CD4-positive, alpha-beta memory T cell (primary cell): Measurements from ENCODE around the gene IWS1. TPM values are rescaled to one million over a fixed set of nuclear protein-coding genes. Genes with fewer than 3 reads are reported as not detected.

Source experiments
- CTCF ChIA-PET: fragments of 350-600 bp; sonication (Branson Sonifier 250); formaldehyde crosslinking; loops from one replicate; lab custom pipeline; 2021; ENCODE audit warnings: inconsistent platforms; ENCODE audit not compliant: partially characterized antibody; lab: Charles Lee
- POLR2A ChIA-PET: fragments of 350-600 bp; sonication (Branson Sonifier 250); formaldehyde crosslinking; loops from one replicate; lab custom pipeline; 2021; ENCODE audit not compliant: partially characterized antibody; lab: Charles Lee
- DNase-seq, 5 donors: peaks; one replicate each; pipeline versions ENCODE4 v3.0.0 to v3.0.0-alpha.2; 2020 to 2022; ENCODE audit warnings: mixed read lengths in 1 of 5
- H3K27ac ChIP-seq: one replicate; pipeline ENCODE4 v1.7.0; 2013; ENCODE audit warnings: low read depth, low read length
- H3K27me3 ChIP-seq: 2 replicates; pipeline ENCODE4 v1.7.0; 2013; ENCODE audit warnings: mild to moderate bottlenecking, low read length, moderate library complexity; ENCODE audit not compliant: insufficient read depth
- H3K36me3 ChIP-seq: 2 replicates; pipeline ENCODE4 v1.7.0; 2013; ENCODE audit warnings: mild to moderate bottlenecking, low read length, moderate library complexity; ENCODE audit not compliant: insufficient read depth
- H3K4me1 ChIP-seq: 2 replicates; pipeline ENCODE4 v1.7.0; 2013; ENCODE audit warnings: mild to moderate bottlenecking, low read length, moderate library complexity; ENCODE audit not compliant: insufficient read depth
- H3K4me3 ChIP-seq, 2 donors: one replicate each; pipeline ENCODE4 v1.7.0; 2013; ENCODE audit warnings: low read length in 2 of 2, mild to moderate bottlenecking in 1 of 2
- H3K9me3 ChIP-seq, 2 donors: one replicate each; pipeline ENCODE4 v1.7.0; 2013; ENCODE audit warnings: low read length in 2 of 2, control low read depth in 1 of 2; ENCODE audit not compliant: control insufficient read depth in 1 of 2
- H3K27ac Mint-ChIP-seq, 7 donors: one replicate each; pipeline ENCODE4 v1.8.0; 2020 to 2021; ENCODE audit warnings: mixed read lengths in 7 of 7, mild to moderate bottlenecking in 6 of 7, inconsistent platforms in 3 of 7, moderate library complexity in 3 of 7
- H3K27me3 Mint-ChIP-seq, 2 donors: one replicate each; pipeline ENCODE4 v1.8.0; 2020 to 2021; ENCODE audit warnings: mixed read lengths in 2 of 2
- H3K36me3 Mint-ChIP-seq, 2 donors: one replicate each; pipeline ENCODE4 v1.8.0; 2020 to 2021; ENCODE audit warnings: mixed read lengths in 2 of 2, inconsistent platforms in 1 of 2, mild to moderate bottlenecking in 1 of 2
- H3K4me1 Mint-ChIP-seq, 4 donors: one replicate each; pipeline ENCODE4 v1.8.0; 2020 to 2021; ENCODE audit warnings: mixed read lengths in 4 of 4, mild to moderate bottlenecking in 1 of 4
- H3K4me3 Mint-ChIP-seq, 8 donors: one replicate each; pipeline ENCODE4 v1.8.0; 2020 to 2021; ENCODE audit warnings: mixed read lengths in 8 of 8, mild to moderate bottlenecking in 7 of 8, moderate library complexity in 6 of 8, inconsistent platforms in 3 of 8
- H3K9me3 Mint-ChIP-seq, 8 donors: one replicate each; pipeline ENCODE4 v1.8.0; 2020 to 2021; ENCODE audit warnings: mixed read lengths in 8 of 8, mild to moderate bottlenecking in 5 of 8, inconsistent platforms in 3 of 8, moderate library complexity in 1 of 8
- intact Hi-C: fragments of 100-400 bp; cut with micrococcal nuclease; formaldehyde crosslinking; loops from one replicate; pipeline ENCODE4 v1.15.1; 2023
- polyA plus RNA-seq, 2 donors: library from polyadenylated mRNA; unstranded; fragments of 300-500 nt; fragmentation: Illumina TruSeq; gene quantifications; one replicate each; pipeline ENCODE4 v1.2.3, GENCODE V29; 2021
- total RNA-seq, 2 experiments: library from RNA; stranded (reverse); gene quantifications; one replicate each; pipeline ENCODE4 v1.2.3, GENCODE V29; 2021

Gene IWS1
- total and polyA plus RNA-seq, 4 experiments from 2014 or later, result 4.4 to 59.7 (median 47.4) TPM

- H3K36me3 ChIP-seq, result peaks cover 18% of the 10 kb centered on the region
- Mint-ChIP-seq H3K9me3 (no peaks in the 10 kb centered on the region), H3K4me3 (peak overlapping the region in 3 of 8 donors; percentile 3 to 68 (median 15)), H3K27ac (peak overlapping the region in 6 of 7 donors; percentile 22 to 80 (median 44)), H3K4me1 (peaks cover 60 to 88% (median 75%) of the 10 kb centered on the region in 4 donors), H3K36me3 (peaks cover 32 to 53% of the 10 kb centered on the region in 2 donors), H3K27me3 (no peaks in the 10 kb centered on the region)
- CTCF ChIA-PET, result interaction anchor here (1.4 kb wide), 1 partner anchor 32 kb away, joined by 5 read pairs; no protein-coding TSS in a partner anchor
- H3K4me1 ChIP-seq, result peaks cover 84% of the 10 kb centered on the region
- POLR2A ChIA-PET, result interaction anchor here (2.2 kb wide), 1 partner anchor 16 kb away, joined by 6 read pairs; the partner anchor contains the start of gene IWS1
- no peak for DNase-seq
- H3K27ac ChIP-seq, result no peak overlapping the region
- no peaks in the 10 kb centered on the region for H3K27me3 ChIP-seq
- intact Hi-C loops, result no loop called here
- H3K9me3 ChIP-seq, result no peaks in the 10 kb centered on the region
- H3K4me3 ChIP-seq, result no peak overlapping the region
Measured at GRCh38 chr2:127511090-127511695, 15.1 kb downstream of the IWS1 start.

GRCh38 chr2:127510073-127510472, 16.2 kb downstream of the IWS1 start:
- Mint-ChIP-seq H3K4me1 (peaks cover 53 to 80% (median 65%) of the 10 kb centered on the region in 4 donors), H3K9me3 (no peaks in the 10 kb centered on the region), H3K36me3 (peaks cover 28 to 46% of the 10 kb centered on the region in 2 donors), H3K27me3 (no peaks in the 10 kb centered on the region), H3K27ac (peak overlapping the region in 3 of 7 donors; percentile 45 to 75 (median 50)), H3K4me3 (no peak overlapping the region)
- peaks cover 73% of the 10 kb centered on the region for H3K4me1 ChIP-seq
- CTCF ChIA-PET, result interaction anchor here (1.4 kb wide), 1 partner anchor 31 kb away, joined by 5 read pairs; no protein-coding TSS in a partner anchor
- intact Hi-C loops, result no loop called here
- no peak overlapping the region for H3K27ac ChIP-seq
- H3K36me3 ChIP-seq, result peaks cover 16% of the 10 kb centered on the region
- H3K27me3 ChIP-seq, result no peaks in the 10 kb centered on the region
- POLR2A ChIA-PET, result interaction anchor here (2.2 kb wide), 1 partner anchor 17 kb away, joined by 6 read pairs; the partner anchor contains the start of gene IWS1
- H3K9me3 ChIP-seq, result no peaks in the 10 kb centered on the region
- no peak for DNase-seq
- no peak overlapping the region for H3K4me3 ChIP-seq

GRCh38 chr2:127508631-127509034, 17.7 kb downstream of the IWS1 start:
- no peaks in the 10 kb centered on the region for H3K27me3 Mint-ChIP-seq
- intact Hi-C loops, result no loop called here
- H3K4me1 Mint-ChIP-seq, result peaks cover 47 to 74% (median 52%) of the 10 kb centered on the region in 4 donors
- Histone ChIP-seq H3K27me3 (no peaks in the 10 kb centered on the region), H3K9me3 (no peaks in the 10 kb centered on the region), H3K4me3 (no peak overlapping the region), H3K36me3 (peaks cover 23% of the 10 kb centered on the region), H3K27ac (no peak overlapping the region), H3K4me1 (peaks cover 61% of the 10 kb centered on the region)
- H3K27ac Mint-ChIP-seq, result peak overlapping the region in 3 of 7 donors; percentile 1 to 79 (median 26)
- no peak for DNase-seq
- H3K36me3 Mint-ChIP-seq, result peaks cover 25 to 45% of the 10 kb centered on the region in 2 donors
- POLR2A ChIA-PET, result no interaction called here
- CTCF ChIA-PET, result interaction anchor here (1.4 kb wide), 1 partner anchor 11 kb away, joined by 4 read pairs; no protein-coding TSS in a partner anchor
- H3K4me3 Mint-ChIP-seq, result peak overlapping the region in 2 of 8 donors; percentile 9 to 15
- no peaks in the 10 kb centered on the region for H3K9me3 Mint-ChIP-seq

DNA sequence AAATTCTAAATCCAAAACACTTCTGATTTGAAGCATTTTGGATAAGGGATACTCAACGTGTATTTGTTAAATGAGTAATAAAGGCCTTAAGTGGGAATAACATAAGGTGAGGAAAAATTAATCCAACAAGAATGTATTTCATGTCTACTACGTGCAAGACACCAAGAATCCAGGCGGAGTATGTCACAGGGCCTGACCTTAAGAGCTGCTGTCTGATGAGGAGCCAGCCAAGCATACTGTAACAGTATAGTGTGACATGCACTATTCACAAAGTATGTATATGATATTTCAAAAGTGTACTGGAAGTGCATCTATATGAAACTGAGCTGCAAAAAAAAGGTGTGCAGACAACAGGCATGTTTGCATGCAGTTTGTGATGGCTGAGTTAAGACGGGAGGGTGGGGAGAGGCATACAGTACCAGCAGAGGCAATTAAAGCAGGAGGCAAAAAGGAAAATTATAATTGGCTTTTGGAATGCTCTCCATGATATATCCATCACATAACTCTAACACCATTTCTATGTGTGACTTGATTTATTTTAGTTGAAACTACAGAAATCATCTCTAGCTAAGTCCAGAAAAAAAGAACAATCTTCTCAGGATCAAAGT, 18.2 kb downstream of the IWS1 start:
- POLR2A ChIA-PET, result no interaction called here
- Mint-ChIP-seq H3K36me3 (peaks cover 25 to 46% of the 10 kb centered on the region in 2 donors), H3K9me3 (no peaks in the 10 kb centered on the region), H3K27me3 (no peaks in the 10 kb centered on the region), H3K4me1 (peaks cover 48 to 70% (median 49%) of the 10 kb centered on the region in 4 donors), H3K27ac (peak overlapping the region in 3 of 7 donors; percentile 19 to 79 (median 46)), H3K4me3 (peak overlapping the region in 2 of 8 donors; percentile 8 to 15)
- Histone ChIP-seq H3K4me1 (peaks cover 56% of the 10 kb centered on the region), H3K36me3 (peaks cover 26% of the 10 kb centered on the region), H3K4me3 (no peak overlapping the region), H3K27me3 (no peaks in the 10 kb centered on the region), H3K27ac (no peak overlapping the region), H3K9me3 (no peaks in the 10 kb centered on the region)
- CTCF ChIA-PET, result interaction anchor here (1.4 kb wide), 1 partner anchor 11 kb away, joined by 4 read pairs; no protein-coding TSS in a partner anchor
- intact Hi-C loops, result no loop called here
- no peak for DNase-seq

GRCh38 chr2:127506510-127506909, 19.8 kb downstream of the IWS1 start:
- H3K27me3 ChIP-seq, result no peaks in the 10 kb centered on the region
- intact Hi-C loops, result no loop called here
- no peak overlapping the region for H3K4me3 ChIP-seq
- H3K27ac Mint-ChIP-seq, result no peak overlapping the region
- peaks cover 40% of the 10 kb centered on the region for H3K4me1 ChIP-seq
- no peaks in the 10 kb centered on the region for H3K9me3 ChIP-seq
- no peaks in the 10 kb centered on the region for H3K9me3 Mint-ChIP-seq
- H3K27ac ChIP-seq, result no peak overlapping the region
- peaks cover 41 to 55% of the 10 kb centered on the region in 2 donors for H3K36me3 Mint-ChIP-seq
- ChIA-PET POLR2A (interaction anchor here (0.8 kb wide), 1 partner anchor 19 kb away, joined by 3 read pairs; no protein-coding TSS in a partner anchor), CTCF (no interaction called here)
- H3K4me1 Mint-ChIP-seq, result peaks cover 33 to 54% (median 40%) of the 10 kb centered on the region in 4 donors
- DNase-seq, result no peak
- peaks cover 40% of the 10 kb centered on the region for H3K36me3 ChIP-seq
- no peak overlapping the region for H3K4me3 Mint-ChIP-seq
- no peaks in the 10 kb centered on the region for H3K27me3 Mint-ChIP-seq

- DNase-seq, result no peak
- Mint-ChIP-seq H3K4me1 (peaks cover 16 to 37% (median 28%) of the 10 kb centered on the region in 4 donors), H3K27ac (peak overlapping the region in 5 of 7 donors; percentile 4 to 71 (median 27)), H3K9me3 (no peaks in the 10 kb centered on the region), H3K27me3 (no peaks in the 10 kb centered on the region), H3K36me3 (peaks cover 51 to 58% of the 10 kb centered on the region in 2 donors), H3K4me3 (no peak overlapping the region)
- intact Hi-C loops, result no loop called here
- H3K4me3 ChIP-seq, result no peak overlapping the region
- H3K27me3 ChIP-seq, result no peaks in the 10 kb centered on the region
- H3K36me3 ChIP-seq, result peaks cover 44% of the 10 kb centered on the region
- H3K4me1 ChIP-seq, result peaks cover 24% of the 10 kb centered on the region
- no peaks in the 10 kb centered on the region for H3K9me3 ChIP-seq
- ChIA-PET POLR2A (no interaction called here), CTCF (interaction anchor here (1.1 kb wide), 1 partner anchor 25 kb away, joined by 3 read pairs; no protein-coding TSS in a partner anchor)
- H3K27ac ChIP-seq, result no peak overlapping the region
Measured at GRCh38 chr2:127504552-127505430, 21.5 kb downstream of the IWS1 start.
